ENCODE measurements around the gene LEMD1. TPM values are rescaled to one million over a fixed set of nuclear protein-coding genes. Genes with fewer than 3 reads are reported as not detected.

Gene LEMD1
- total RNA-seq (2014; rRNA removed) (4.0 TPM in 1 of 2 replicates, not detected in the other), Bru-seq, nascent RNA (percentile 42 among the genes with signal in this experiment), BruChase-seq, experiment 1, labeled RNA remaining after a 6-hour chase (percentile 22 among the genes with signal in this experiment), BruChase-seq, experiment 2, labeled RNA remaining after a 2-hour chase (percentile 27 among the genes with signal in this experiment)
- long read RNA-seq, partial matches to known transcripts = 0 of 2 reads
- long read RNA-seq, other reads (novel, unspliced or antisense) = 2 of 2 reads

- no peaks in the 10 kb centered on the region for H3K79me2 ChIP-seq (ENCODE audit: low read length)
- H3K9me3 ChIP-seq (ENCODE audit: low read length) = no peaks in the 10 kb centered on the region
- H3K27me3 ChIP-seq (ENCODE audit: low read length) = peaks cover 67% of the 10 kb centered on the region
- intact Hi-C loops (cut with micrococcal nuclease) = loop anchor here (2.0 kb wide), 1 partner anchor 67 kb away; no protein-coding TSS in a partner anchor
- H4K20me1 ChIP-seq (ENCODE audit: low read length) = no peaks in the 10 kb centered on the region
- no peaks in the 10 kb centered on the region for H3K36me3 ChIP-seq (ENCODE audit: low read depth, low read length)
- BruUV-seq (replicated peaks) = no TSS peak
- H3K4me2 ChIP-seq (ENCODE audit: low read length) = no peak within 1 kb of the TSS
- H3K27ac ChIP-seq (ENCODE audit: low read length) = no peak within 1 kb of the TSS
- no peaks in the 10 kb centered on the region for H3F3A ChIP-seq (ENCODE audit: low read length, unreplicated experiment)
- ATAC-seq (no peak), DNase-seq (no peak)
- TF ChIP-seq EZH2phosphoT487 (IDR thresholded peaks at IDR 0.05; ENCODE audit: borderline replicate concordance, low read length) = no peak
- no peak for TF ChIP-seq CTCF (conservative IDR thresholded peaks at IDR 0.05; ENCODE audit: low read depth, low read length)
- no peak for TF ChIP-seq EZH2 (IDR thresholded peaks at IDR 0.05; ENCODE audit: low read length, unreplicated experiment)
- no peak within 1 kb of the TSS for H2AFZ ChIP-seq (ENCODE audit: low read length)
- ChIA-PET POLR2A (ENCODE audit: unreplicated experiment) (no interaction called here), CTCF (no interaction called here)
- H3K9ac ChIP-seq (ENCODE audit: low read length) = no peak within 1 kb of the TSS
- no peaks in the 10 kb centered on the region for H3K9me2 ChIP-seq (replicated peaks; ENCODE audit: low read length)
- H3K4me1 ChIP-seq (ENCODE audit: insufficient read depth, low read length) = no peaks in the 10 kb centered on the region
- no peak within 1 kb of the TSS for H3K4me3 ChIP-seq (ENCODE audit: low read length)
Observed at GRCh38 chr1:205421798-205422197, at the start of gene LEMD1. Gene LEMD1, minus strand, starts transcription at chr1:205422056. Its CDS starts 1,520 bp downstream, at chr1:205420536.

DNA sequence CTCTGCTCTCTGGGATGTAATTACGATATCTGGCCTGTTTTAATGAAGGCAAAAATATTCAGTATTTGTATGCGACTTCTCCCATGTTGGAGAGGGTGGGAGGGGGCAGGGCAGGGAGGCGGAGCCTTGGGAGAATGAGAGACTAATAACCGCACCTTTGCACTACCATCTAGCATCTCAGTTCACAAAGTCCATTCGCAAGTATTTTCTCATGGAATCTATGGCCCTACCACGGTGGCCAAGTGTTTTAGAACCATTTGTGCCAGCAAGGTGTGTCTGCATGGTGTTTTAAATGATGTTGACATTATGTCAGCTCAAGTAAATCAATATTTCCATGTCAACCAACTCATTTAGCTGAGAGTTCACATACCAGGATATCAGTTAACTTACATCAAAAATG lies 48.3 kb upstream of the LEMD1 start:
- DNase-seq (no peak), ATAC-seq (no peak)
- Histone ChIP-seq H3K4me1 (ENCODE audit: insufficient read depth, low read length) (no peaks in the 10 kb centered on the region), H3F3A (ENCODE audit: low read length, unreplicated experiment) (no peaks in the 10 kb centered on the region), H3K27me3 (ENCODE audit: low read length) (peaks cover 47% of the 10 kb centered on the region), H3K9me2 (replicated peaks; ENCODE audit: low read length) (no peaks in the 10 kb centered on the region), H3K36me3 (ENCODE audit: low read depth, low read length) (no peaks in the 10 kb centered on the region), H4K20me1 (ENCODE audit: low read length) (no peaks in the 10 kb centered on the region), H3K9me3 (ENCODE audit: low read length) (no peaks in the 10 kb centered on the region), H3K9ac (ENCODE audit: low read length) (no peak overlapping the region), H3K4me2 (ENCODE audit: low read length) (no peak overlapping the region), H2AFZ (ENCODE audit: low read length) (no peak overlapping the region), H3K4me3 (ENCODE audit: low read length) (no peak overlapping the region), H3K79me2 (ENCODE audit: low read length) (no peaks in the 10 kb centered on the region), H3K27ac (ENCODE audit: low read length) (no peak overlapping the region)
- CTCF ChIA-PET = interaction anchor here (0.7 kb wide), 1 partner anchor 135 kb away, joined by 3 read pairs; no protein-coding TSS in a partner anchor
- intact Hi-C loops (cut with micrococcal nuclease) = no loop called here
- POLR2A ChIA-PET (ENCODE audit: unreplicated experiment) = no interaction called here
- no TSS peak for BruUV-seq (replicated peaks)
- TF ChIP-seq EZH2phosphoT487 (IDR thresholded peaks at IDR 0.05; ENCODE audit: borderline replicate concordance, low read length) = no peak
- no peak for TF ChIP-seq CTCF (conservative IDR thresholded peaks at IDR 0.05; ENCODE audit: low read depth, low read length)
- TF ChIP-seq EZH2 (IDR thresholded peaks at IDR 0.05; ENCODE audit: low read length, unreplicated experiment) = no peak

DNA sequence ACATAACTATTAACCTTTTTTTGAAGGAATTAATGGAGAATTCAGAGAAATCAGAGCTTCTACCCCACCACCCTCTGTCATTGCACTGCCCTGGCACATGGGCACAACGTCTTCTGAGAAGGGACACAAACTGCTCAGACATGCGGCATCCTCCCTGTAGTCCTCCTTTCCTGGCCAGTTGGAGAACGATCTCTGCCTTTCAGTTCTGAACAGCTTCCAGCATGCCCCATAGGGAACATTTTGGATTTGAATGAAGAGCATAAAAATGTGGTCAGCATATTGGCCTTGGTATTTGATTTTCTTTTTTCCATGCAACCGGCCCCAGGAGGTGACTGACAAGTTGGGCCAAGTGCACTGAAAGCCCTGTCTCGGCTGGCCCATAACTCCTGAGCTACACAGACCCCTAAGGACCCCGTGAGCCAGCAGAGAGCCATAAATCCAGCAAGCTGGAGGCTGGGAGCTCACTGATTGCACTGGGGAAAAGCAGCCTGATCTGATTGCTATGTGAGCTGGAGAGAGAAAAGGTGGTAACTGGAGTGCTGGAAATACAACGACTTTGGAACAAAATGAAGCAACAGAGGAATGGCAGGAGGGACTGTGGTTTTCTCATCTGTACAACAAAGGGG lies 44.9 kb upstream of the LEMD1 start:
- Histone ChIP-seq H3K36me3 (ENCODE audit: low read depth, low read length) (no peaks in the 10 kb centered on the region), H3K79me2 (ENCODE audit: low read length) (no peaks in the 10 kb centered on the region), H4K20me1 (ENCODE audit: low read length) (no peaks in the 10 kb centered on the region), H3K4me1 (ENCODE audit: insufficient read depth, low read length) (no peaks in the 10 kb centered on the region), H3K9me2 (replicated peaks; ENCODE audit: low read length) (no peaks in the 10 kb centered on the region), H3K27ac (ENCODE audit: low read length) (no peak overlapping the region), H2AFZ (ENCODE audit: low read length) (no peak overlapping the region), H3K27me3 (ENCODE audit: low read length) (peaks cover 65% of the 10 kb centered on the region), H3F3A (ENCODE audit: low read length, unreplicated experiment) (no peaks in the 10 kb centered on the region), H3K4me3 (ENCODE audit: low read length) (no peak overlapping the region), H3K9ac (ENCODE audit: low read length) (no peak overlapping the region), H3K9me3 (ENCODE audit: low read length) (no peaks in the 10 kb centered on the region), H3K4me2 (ENCODE audit: low read length) (no peak overlapping the region)
- DNase-seq = no peak
- POLR2A ChIA-PET (ENCODE audit: unreplicated experiment) = no interaction called here
- no peak for ATAC-seq
- TF ChIP-seq EZH2phosphoT487 (IDR thresholded peaks at IDR 0.05; ENCODE audit: borderline replicate concordance, low read length) = no peak
- no peak for TF ChIP-seq CTCF (conservative IDR thresholded peaks at IDR 0.05; ENCODE audit: low read depth, low read length)
- TF ChIP-seq EZH2 (IDR thresholded peaks at IDR 0.05; ENCODE audit: low read length, unreplicated experiment) = no peak
- BruUV-seq (replicated peaks) = no TSS peak
- CTCF ChIA-PET = interaction anchor here (0.6 to 1.3 kb wide), 2 partner anchors 19 to 23 kb away, joined by 3 to 4 read pairs; no protein-coding TSS in a partner anchor
- intact Hi-C loops (cut with micrococcal nuclease) = no loop called here

All from PC-3 (cell line).